NCI-H2081 treated with DMSO at 0.1 percent for 48 hours (cell line): Measurements from ENCODE around the gene C9.
"Not testable (repeated sequence)": the region's sequence is repeated elsewhere in the genome, so short reads cannot be mapped to it uniquely, and the experiment has no call there.

Experiments
- DNase-seq: peaks from one replicate; lab custom pipeline; 2025; lab: John Stamatoyannopoulos, UW

The C9 gene

GRCh38 chr5:39364367-39364766 is at the start of gene C9:
Gene C9 (minus strand): TSS chr5:39364495. CDS start chr5:39364464, 31 bp downstream.
- no peak for DNase-seq

GRCh38 chr5:39413771-39414170 is 49.5 kb upstream of the C9 start:
- no peak for DNase-seq

GRCh38 chr5:39412721-39413394 is 48.6 kb upstream of the C9 start:
- no peak for DNase-seq

GRCh38 chr5:39411985-39412384 is 47.7 kb upstream of the C9 start:
- DNase-seq = no peak

- DNase-seq = no peak
These were observed 46.8 kb upstream of the C9 start for GRCh38 chr5:39411061-39411460.

GRCh38 chr5:39409033-39409432 is 44.7 kb upstream of the C9 start:
- no peak for DNase-seq

GRCh38 chr5:39405083-39405843 is 41.0 kb upstream of the C9 start:
- no peak for DNase-seq

- DNase-seq = not testable (repeated sequence)
These were observed 39.5 kb upstream of the C9 start for GRCh38 chr5:39403761-39404160.

- DNase-seq = not testable (repeated sequence)
These were observed 37.8 kb upstream of the C9 start for GRCh38 chr5:39402140-39402539.

GRCh38 chr5:39400713-39401578 is 36.7 kb upstream of the C9 start:
- no peak for DNase-seq

- DNase-seq = no peak
These were observed 35.1 kb upstream of the C9 start for GRCh38 chr5:39399135-39400036.

GRCh38 chr5:39396843-39397242 is 32.5 kb upstream of the C9 start:
- no peak for DNase-seq

GRCh38 chr5:39395521-39395920 is 31.2 kb upstream of the C9 start:
- DNase-seq = no peak

- no peak for DNase-seq
These were observed 30.7 kb upstream of the C9 start for GRCh38 chr5:39394946-39395345.

GRCh38 chr5:39390945-39391344 is 26.6 kb upstream of the C9 start:
- DNase-seq = no peak

- no peak for DNase-seq
These were observed 23.0 kb upstream of the C9 start for GRCh38 chr5:39387293-39387692.

- DNase-seq = no peak
These were observed 20.0 kb upstream of the C9 start for GRCh38 chr5:39384271-39384670.

- DNase-seq = no peak
These were observed 17.1 kb upstream of the C9 start for GRCh38 chr5:39381376-39381775.

- DNase-seq = no peak
These were observed 15.4 kb upstream of the C9 start for GRCh38 chr5:39379693-39380092.

GRCh38 chr5:39377613-39378012 is 13.3 kb upstream of the C9 start:
- DNase-seq = no peak

- DNase-seq = peak; percentile 43
These were observed 12.0 kb upstream of the C9 start for GRCh38 chr5:39376293-39376714.

- DNase-seq = no peak
These were observed 9.5 kb upstream of the C9 start for GRCh38 chr5:39373791-39374190.
